Muscle of leg (tissue), 11 donors: ENCODE measurements around the gene FAM120B. TPM values are rescaled to one million over a fixed set of nuclear protein-coding genes. Genes with fewer than 3 reads are reported as not detected.

Experiments
- DNase-seq: peaks from one replicate; pipeline ENCODE4 v3.0.0; 2013
- H3K27ac ChIP-seq: one replicate; pipeline ENCODE4 v1.5.1; 2013; ENCODE audit warnings: mild to moderate bottlenecking, low read length, control low read depth
- H3K27me3 ChIP-seq: one replicate; pipeline ENCODE4 v1.6.1; 2013; ENCODE audit warnings: low read length; ENCODE audit not compliant: control insufficient read depth, insufficient read depth
- H3K36me3 ChIP-seq: one replicate; pipeline ENCODE4 v1.6.1; 2013; ENCODE audit warnings: low read length; ENCODE audit not compliant: control insufficient read depth, insufficient read depth
- H3K4me1 ChIP-seq: one replicate; pipeline ENCODE4 v1.6.1; 2013; ENCODE audit warnings: low read length; ENCODE audit not compliant: control insufficient read depth, insufficient read depth
- H3K4me3 ChIP-seq: one replicate; pipeline ENCODE4 v1.5.1; 2013; ENCODE audit warnings: low read length, control low read depth
- H3K9me3 ChIP-seq: replicated peaks from 2 replicates; pipeline ENCODE4 v1.6.1; 2013; ENCODE audit warnings: low read depth, low read length; ENCODE audit not compliant: control insufficient read depth
- WGBS: methylation state at CpG from one replicate; pipeline ENCODE4 v1.1.5; 2013; ENCODE audit warnings: missing lambda C conversion rate; ENCODE audit not compliant: insufficient coverage; 5-methylcytosine and 5-hydroxymethylcytosine counted together
- polyA plus RNA-seq, 8 donors: library from polyadenylated mRNA; unstranded; fragments of 120-200 nt; gene quantifications; one replicate each; pipeline versions ENCODE4 v1.2.1 to v1.2.3, GENCODE V29; 2013; ENCODE audit warnings: inconsistent platforms in 1 of 8, low replicate concordance in 1 of 8; ENCODE audit not compliant: insufficient read length in 8 of 8, insufficient read depth in 1 of 8
- total RNA-seq: library from RNA; stranded (reverse); fragments of 120-200 nt; gene quantifications from one replicate; pipeline ENCODE4 v1.2.4, GENCODE V29; 2013

FAM120B gene
- total and polyA plus RNA-seq, 9 donors: 19.6 to 29.7 (median 24.7) TPM

DNA sequence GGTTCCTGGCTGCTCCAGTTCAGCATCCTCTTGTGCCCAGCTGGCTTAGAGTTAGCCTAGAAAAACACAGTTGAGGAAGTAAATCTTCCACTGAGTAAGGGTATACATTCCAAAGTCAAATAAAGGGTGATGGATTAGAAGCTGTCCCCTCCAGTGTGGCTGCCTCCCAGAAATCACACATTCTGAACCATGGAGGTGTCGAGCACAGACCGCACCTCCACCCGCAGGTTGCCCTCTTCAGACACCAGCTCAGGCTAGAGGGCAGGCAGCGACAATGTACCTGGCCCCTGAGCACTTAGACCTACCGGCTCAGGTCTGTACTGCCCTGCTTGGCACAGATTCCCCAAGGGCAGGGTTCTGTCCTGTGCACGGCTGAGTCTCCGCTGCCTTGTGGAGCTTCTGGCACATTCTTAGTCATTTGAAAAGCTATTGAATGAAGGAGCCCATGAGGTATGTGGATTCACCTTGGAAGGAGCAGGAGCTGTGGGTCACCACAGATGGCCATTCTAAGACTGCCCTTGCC is 118.1 kb downstream of the FAM120B start:
- no peaks in the 10 kb centered on the region for H3K4me1 ChIP-seq
- no peak overlapping the region for H3K27ac ChIP-seq
- no peaks in the 10 kb centered on the region for H3K9me3 ChIP-seq
- 83% methylated on average over 7 of the region's 7 CpGs for WGBS
- no peak for DNase-seq
- H3K4me3 ChIP-seq: no peak overlapping the region
- H3K36me3 ChIP-seq: no peaks in the 10 kb centered on the region
- peaks cover 7% of the 10 kb centered on the region for H3K27me3 ChIP-seq

DNA sequence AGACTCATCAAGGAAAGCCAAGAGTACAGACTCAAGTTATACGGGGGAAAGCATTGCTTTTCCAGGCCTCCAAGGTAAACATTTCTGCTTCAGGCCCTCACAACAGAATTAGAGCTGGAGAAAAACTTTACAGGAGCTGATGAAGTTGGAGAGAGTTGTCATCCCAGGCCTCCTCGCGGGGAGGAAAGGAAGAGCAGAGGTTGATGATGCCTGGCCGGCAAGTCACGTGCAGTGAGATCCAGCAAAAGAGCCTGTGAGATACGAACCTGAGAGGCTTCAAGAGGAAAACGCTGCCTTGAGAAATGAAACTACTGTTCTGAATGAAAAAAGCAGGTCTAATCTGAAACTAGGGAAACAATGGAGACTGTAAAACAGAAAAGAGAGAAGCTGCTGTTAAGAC is 122.9 kb downstream of the FAM120B start:
- Histone ChIP-seq H3K27ac (no peak overlapping the region), H3K36me3 (no peaks in the 10 kb centered on the region), H3K27me3 (peaks cover 7% of the 10 kb centered on the region), H3K4me1 (peaks cover 14% of the 10 kb centered on the region), H3K9me3 (no peaks in the 10 kb centered on the region), H3K4me3 (no peak overlapping the region)
- DNase-seq: peak; percentile 61
- WGBS: 4% methylated on average over 5 of the region's 7 CpGs

DNA sequence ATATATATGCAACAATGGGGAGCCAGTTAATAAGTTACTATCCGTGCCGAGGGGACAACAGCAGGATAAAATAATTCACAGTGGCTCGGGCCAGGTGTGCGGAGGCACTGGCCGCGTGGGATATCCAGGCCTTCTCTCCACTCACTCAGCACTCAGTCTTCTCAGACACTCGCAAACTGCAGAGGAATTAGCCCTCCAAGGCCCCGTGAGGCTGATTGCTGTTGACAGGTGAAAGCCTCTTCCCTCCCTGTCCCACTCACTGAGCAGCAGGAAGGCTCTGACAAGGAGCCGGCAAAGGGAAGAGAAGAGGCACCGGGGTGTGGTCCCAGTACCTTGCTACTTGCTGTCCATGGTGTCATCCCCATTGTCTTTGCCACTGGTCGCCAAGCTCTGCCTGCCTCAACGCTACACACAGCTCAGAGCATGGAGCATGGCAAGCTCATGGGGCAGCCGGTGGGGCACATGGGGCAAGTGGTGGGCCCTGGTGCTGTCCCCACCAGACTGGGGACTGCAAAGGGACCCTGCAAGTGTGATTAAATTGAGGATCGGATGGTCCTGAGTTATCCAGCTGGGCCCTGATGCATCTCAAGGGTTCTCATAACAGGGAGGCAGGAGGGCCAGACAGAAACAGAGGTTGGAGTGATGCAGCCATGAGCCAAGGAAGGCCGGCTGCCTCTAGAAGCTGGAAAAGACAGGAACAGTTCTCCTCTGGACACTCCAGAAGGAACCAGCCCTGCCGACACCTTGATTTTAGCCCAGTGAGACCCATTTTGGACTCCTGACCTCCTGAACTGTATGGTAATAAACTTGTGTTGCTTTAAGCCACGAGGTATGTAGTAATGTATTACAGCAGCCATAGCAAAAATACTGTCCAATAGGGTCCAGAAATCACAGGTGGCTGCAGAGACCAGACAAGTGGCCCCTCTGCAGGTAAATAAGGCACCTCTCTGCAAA is 126.9 kb downstream of the FAM120B start:
- no peak for DNase-seq
- H3K4me1 ChIP-seq: peaks cover 37% of the 10 kb centered on the region
- WGBS: 71% methylated on average over 6 of the region's 17 CpGs
- no peak overlapping the region for H3K4me3 ChIP-seq
- H3K9me3 ChIP-seq: peaks cover 14% of the 10 kb centered on the region
- H3K27ac ChIP-seq: peak overlapping the region; percentile 71
- H3K36me3 ChIP-seq: no peaks in the 10 kb centered on the region
- H3K27me3 ChIP-seq: peaks cover 4% of the 10 kb centered on the region

DNA sequence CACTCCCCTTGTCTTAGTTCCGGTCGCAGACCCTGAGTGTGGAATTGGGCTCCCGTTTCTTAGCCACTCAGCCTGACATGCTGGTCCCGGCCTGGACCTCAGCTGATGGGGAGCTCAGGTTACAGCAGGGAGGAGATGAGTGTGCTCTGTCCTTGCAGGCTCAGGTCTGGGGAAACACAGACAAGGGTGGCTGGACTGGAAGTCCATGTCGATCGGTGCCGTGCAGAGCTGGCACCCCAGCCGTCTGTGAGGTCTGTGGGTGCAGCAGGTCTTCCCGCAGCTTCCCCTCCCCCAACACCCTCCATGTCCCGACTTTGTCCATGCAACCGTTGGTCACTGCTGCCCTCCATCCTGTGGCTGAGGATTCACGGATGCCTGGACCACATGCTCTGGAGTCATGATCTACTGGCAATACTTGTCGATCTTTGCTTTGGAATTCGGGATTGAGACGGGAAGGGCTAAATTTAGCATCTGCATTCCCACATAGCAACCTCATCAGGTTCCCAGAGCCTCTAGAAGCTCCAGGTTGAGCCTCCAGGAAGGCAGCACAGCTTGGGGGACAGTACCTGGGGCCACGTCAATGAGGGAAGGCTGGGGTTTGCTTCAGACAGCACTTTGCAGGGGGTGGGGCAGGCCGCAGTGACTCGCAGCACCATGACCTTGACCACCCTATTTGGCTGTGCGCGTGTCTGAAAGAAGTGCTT is 127.7 kb downstream of the FAM120B start:
- no peak overlapping the region for H3K4me3 ChIP-seq
- H3K9me3 ChIP-seq: peaks cover 14% of the 10 kb centered on the region
- peak overlapping the region; percentile 71 for H3K27ac ChIP-seq
- 55% methylated on average over 15 of the region's 20 CpGs for WGBS
- H3K4me1 ChIP-seq: peaks cover 43% of the 10 kb centered on the region
- H3K27me3 ChIP-seq: peaks cover 4% of the 10 kb centered on the region
- H3K36me3 ChIP-seq: no peaks in the 10 kb centered on the region
- no peak for DNase-seq

DNA sequence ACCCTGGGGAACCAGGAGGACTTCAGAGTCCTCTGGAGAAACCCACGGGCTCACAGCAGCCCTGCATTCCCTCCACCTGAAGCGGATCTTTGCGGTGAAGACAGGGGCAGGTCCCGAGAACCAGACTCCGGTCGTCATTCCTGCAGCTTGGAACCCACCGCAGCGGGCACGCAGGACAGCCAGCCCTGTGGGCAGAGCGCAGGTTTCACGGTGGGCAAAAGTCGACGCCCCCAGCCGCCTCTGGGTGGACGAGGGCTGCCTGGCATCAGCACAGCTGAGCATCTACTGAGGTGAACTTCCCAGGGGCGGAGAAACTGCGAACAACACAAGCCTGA is 128.2 kb downstream of the FAM120B start:
- Histone ChIP-seq H3K27me3 (peaks cover 4% of the 10 kb centered on the region), H3K4me1 (peaks cover 48% of the 10 kb centered on the region), H3K9me3 (peaks cover 14% of the 10 kb centered on the region), H3K27ac (peak overlapping the region; percentile 13), H3K36me3 (no peaks in the 10 kb centered on the region), H3K4me3 (no peak overlapping the region)
- WGBS: 74% methylated on average over 15 of the region's 17 CpGs
- no peak for DNase-seq

DNA sequence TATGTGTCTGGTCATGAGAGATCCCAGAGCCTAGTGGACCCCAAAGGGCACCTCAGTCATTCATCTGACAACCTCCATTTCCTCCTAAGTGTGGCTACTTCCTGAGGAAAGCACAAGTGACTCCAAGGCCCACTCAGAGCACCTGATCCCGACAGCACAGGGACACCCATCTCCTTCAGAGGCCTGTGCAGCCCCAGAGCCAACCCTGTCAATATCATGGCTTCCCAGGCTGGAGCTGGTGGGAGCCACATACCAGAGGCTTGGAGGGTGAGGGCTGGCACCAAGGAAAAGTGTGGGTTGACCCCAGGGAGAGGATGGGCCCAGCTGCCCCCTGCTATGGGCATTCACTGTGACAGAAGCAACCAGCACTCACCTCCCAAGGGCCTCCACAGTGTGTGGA is 129.2 kb downstream of the FAM120B start:
- H3K4me3 ChIP-seq: no peak overlapping the region
- H3K36me3 ChIP-seq: no peaks in the 10 kb centered on the region
- peaks cover 57% of the 10 kb centered on the region for H3K4me1 ChIP-seq
- 50% methylated on average over 1 of the region's 1 CpG for WGBS
- H3K27ac ChIP-seq: no peak overlapping the region
- no peak for DNase-seq
- H3K9me3 ChIP-seq: peaks cover 14% of the 10 kb centered on the region
- H3K27me3 ChIP-seq: peaks cover 4% of the 10 kb centered on the region

DNA sequence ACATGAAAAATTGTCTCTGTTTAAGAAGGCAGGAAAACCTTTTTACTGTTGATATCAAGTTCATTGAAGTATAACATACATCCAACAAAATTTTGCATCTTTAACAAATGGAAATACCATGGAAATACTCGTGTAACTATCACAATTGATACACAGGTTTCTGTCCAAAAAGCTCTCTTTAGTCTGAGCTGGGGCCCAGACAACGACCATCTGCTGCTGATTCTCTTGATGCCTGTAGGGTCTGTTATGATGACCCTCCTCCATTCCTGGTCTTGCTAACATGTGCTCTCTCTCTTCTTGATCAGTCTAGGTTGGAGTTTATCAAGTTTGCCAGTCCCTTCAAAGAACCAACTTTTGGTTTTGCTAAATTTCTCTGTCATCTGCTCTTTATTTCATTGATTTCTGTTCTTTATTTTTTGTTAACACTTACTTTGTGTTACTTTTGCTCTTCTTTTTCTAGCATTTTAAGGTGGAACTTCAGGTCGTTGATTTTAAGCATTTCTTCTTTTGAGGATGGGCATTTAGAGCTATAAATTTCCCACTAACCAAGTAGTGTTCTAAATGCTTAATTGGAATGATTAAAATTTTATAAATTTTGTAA is 129.8 kb downstream of the FAM120B start:
- no peak overlapping the region for H3K4me3 ChIP-seq
- H3K27me3 ChIP-seq: peaks cover 4% of the 10 kb centered on the region
- DNase-seq: no peak
- WGBS: 83% methylated on average over 1 of the region's 3 CpGs
- H3K4me1 ChIP-seq: peaks cover 57% of the 10 kb centered on the region
- H3K36me3 ChIP-seq: no peaks in the 10 kb centered on the region
- H3K9me3 ChIP-seq: peaks cover 14% of the 10 kb centered on the region
- no peak overlapping the region for H3K27ac ChIP-seq

DNA sequence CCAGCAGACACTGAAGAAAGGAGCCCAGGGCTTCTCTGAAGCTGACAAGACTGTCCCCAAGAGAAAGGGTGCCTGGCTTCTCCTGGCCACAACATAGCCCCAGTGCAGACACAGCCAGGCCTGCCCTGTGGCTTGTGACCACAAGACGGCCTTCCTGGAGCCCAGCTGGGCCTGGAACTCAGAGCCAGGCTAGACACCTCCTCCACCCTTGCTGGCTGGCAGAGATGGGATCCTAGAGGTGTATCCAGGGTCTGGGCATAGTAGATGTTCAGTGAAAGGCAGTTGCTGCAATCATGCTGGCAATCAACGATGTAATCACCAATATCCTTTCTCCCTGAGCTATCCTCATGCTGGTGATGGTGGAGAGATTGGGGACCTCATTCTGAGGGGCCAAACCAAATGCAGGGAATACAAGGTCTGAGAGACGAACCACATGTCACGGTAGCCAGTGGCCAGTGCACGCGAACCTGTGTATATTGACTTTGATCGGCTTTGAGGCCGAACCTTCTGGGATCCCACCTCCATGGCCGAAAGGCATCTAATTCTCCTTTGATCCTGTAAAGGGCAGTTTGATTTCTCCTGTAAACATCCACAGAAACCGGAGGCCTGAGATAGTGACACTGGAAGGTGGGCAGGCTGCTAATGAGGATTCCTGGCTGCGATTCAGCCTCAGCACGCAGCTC is 131.3 kb downstream of the FAM120B start:
- H3K4me1 ChIP-seq: peaks cover 58% of the 10 kb centered on the region
- H3K36me3 ChIP-seq: no peaks in the 10 kb centered on the region
- H3K4me3 ChIP-seq: peak overlapping the region; percentile 8
- peak overlapping the region; percentile 95 for H3K27ac ChIP-seq
- 61% methylated on average over 8 of the region's 12 CpGs for WGBS
- peaks cover 4% of the 10 kb centered on the region for H3K27me3 ChIP-seq
- peaks cover 14% of the 10 kb centered on the region for H3K9me3 ChIP-seq
- DNase-seq: no peak

DNA sequence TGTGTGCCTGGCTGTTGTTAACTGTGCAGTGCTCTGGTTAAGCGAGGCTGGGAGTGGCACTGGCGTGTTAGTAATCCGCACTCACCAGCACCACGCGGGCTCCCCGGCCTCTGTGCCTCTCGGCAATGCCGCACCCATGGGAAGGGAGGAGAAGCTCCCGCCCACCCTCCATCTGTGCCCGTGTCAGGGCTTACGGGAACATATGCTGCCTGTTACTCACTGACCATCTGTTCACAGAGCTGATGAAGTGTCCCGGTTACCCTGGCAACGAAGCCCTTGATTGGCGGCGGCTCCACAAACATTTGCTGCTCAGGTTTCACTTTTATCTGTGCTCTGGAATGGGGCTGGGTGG is 131.8 kb downstream of the FAM120B start:
- Histone ChIP-seq H3K36me3 (no peaks in the 10 kb centered on the region), H3K27me3 (peaks cover 4% of the 10 kb centered on the region), H3K4me3 (no peak overlapping the region), H3K27ac (peak overlapping the region; percentile 95), H3K9me3 (peaks cover 14% of the 10 kb centered on the region), H3K4me1 (peaks cover 59% of the 10 kb centered on the region)
- WGBS: 5% methylated on average over 12 of the region's 15 CpGs
- DNase-seq: peak; percentile 96
